ENCODE data around the gene HIBADH.

Gene HIBADH

GRCh38 chr7:27478556-27478955, 184.1 kb downstream of the HIBADH start:
- Histone ChIP-seq H3K4me1 (ENCODE audit: insufficient read depth, low read length) (no peaks in the 10 kb centered on the region), H3K9ac (ENCODE audit: low read depth, low read length) (no peak overlapping the region), H3K36me3 (ENCODE audit: insufficient read depth, low read length) (no peaks in the 10 kb centered on the region), H3K9me3 (ENCODE audit: control insufficient read depth, insufficient read depth, low read length) (no peaks in the 10 kb centered on the region)

- Histone ChIP-seq H3K4me1 (ENCODE audit: insufficient read depth, low read length) (no peaks in the 10 kb centered on the region), H3K36me3 (ENCODE audit: insufficient read depth, low read length) (no peaks in the 10 kb centered on the region), H3K9ac (ENCODE audit: low read depth, low read length) (no peak overlapping the region), H3K9me3 (ENCODE audit: control insufficient read depth, insufficient read depth, low read length) (no peaks in the 10 kb centered on the region)
Observed at GRCh38 chr7:27478084-27478483, 184.6 kb downstream of the HIBADH start.

GRCh38 chr7:27476493-27476892, 186.2 kb downstream of the HIBADH start:
- no peak overlapping the region for H3K9ac ChIP-seq (ENCODE audit: low read depth, low read length)
- H3K9me3 ChIP-seq (ENCODE audit: control insufficient read depth, insufficient read depth, low read length) = no peaks in the 10 kb centered on the region
- H3K36me3 ChIP-seq (ENCODE audit: insufficient read depth, low read length) = no peaks in the 10 kb centered on the region
- no peaks in the 10 kb centered on the region for H3K4me1 ChIP-seq (ENCODE audit: insufficient read depth, low read length)
